Endodermal cell (in vitro differentiated cells): ENCODE results near the gene SSTR1. TPM values are rescaled to one million over a fixed set of nuclear protein-coding genes. Genes with fewer than 3 reads are reported as not detected.

Source experiments
- DNase-seq: peaks from one replicate; pipeline ENCODE4 v3.0.0-alpha.2; 2017
- H3K27ac ChIP-seq: 2 replicates; pipeline ENCODE4 v1.5.1; 2013; ENCODE audit warnings: mild to moderate bottlenecking, low read depth, low read length, moderate library complexity
- H3K27me3 ChIP-seq: 2 replicates; pipeline ENCODE4 v1.6.1; 2013; ENCODE audit warnings: mild to moderate bottlenecking, low read length, moderate library complexity; ENCODE audit not compliant: insufficient read depth, control insufficient read depth, poor library complexity, severe bottlenecking
- H3K36me3 ChIP-seq: 2 replicates; pipeline ENCODE4 v1.7.0; 2013; ENCODE audit warnings: mild to moderate bottlenecking, low read length, moderate library complexity; ENCODE audit not compliant: control insufficient read depth, insufficient read depth
- H3K4me1 ChIP-seq: one replicate; pipeline ENCODE4 v1.7.0; 2013; ENCODE audit warnings: low read length; ENCODE audit not compliant: control insufficient read depth, insufficient read depth
- H3K4me3 ChIP-seq: 2 replicates; pipeline ENCODE4 v1.5.1; 2013; ENCODE audit warnings: mild to moderate bottlenecking, low read length, moderate library complexity
- H3K9ac ChIP-seq: 2 replicates; pipeline ENCODE4 v1.6.1; 2013; ENCODE audit warnings: mild to moderate bottlenecking, low read length, moderate library complexity; ENCODE audit not compliant: poor library complexity, severe bottlenecking; ENCODE audit errors: extremely low read depth
- H3K9me3 ChIP-seq: 2 replicates; pipeline ENCODE4 v1.6.1; 2013; ENCODE audit warnings: mild to moderate bottlenecking, low read length, moderate library complexity; ENCODE audit not compliant: control insufficient read depth
- H3K27ac Mint-ChIP-seq: 2 replicates; pipeline ENCODE4 v1.8.0; 2020; ENCODE audit warnings: mixed read lengths
- H3K27me3 Mint-ChIP-seq: 2 replicates; pipeline ENCODE4 v1.8.0; 2021; ENCODE audit warnings: mild to moderate bottlenecking, mixed read lengths; ENCODE audit not compliant: insufficient read depth
- H3K36me3 Mint-ChIP-seq: 2 replicates; pipeline ENCODE4 v1.8.0; 2020; ENCODE audit warnings: low read depth, mixed read lengths
- H3K4me1 Mint-ChIP-seq: 2 replicates; pipeline ENCODE4 v1.8.0; 2020; ENCODE audit warnings: mixed read lengths
- H3K4me3 Mint-ChIP-seq: 2 replicates; pipeline ENCODE4 v1.8.0; 2020; ENCODE audit warnings: mild to moderate bottlenecking, moderate library complexity, mixed read lengths
- H3K9me3 Mint-ChIP-seq: 2 replicates; pipeline ENCODE4 v1.8.0; 2020; ENCODE audit warnings: mild to moderate bottlenecking, mixed read lengths
- WGBS, 2 experiments: methylation state at CpG; one replicate each; pipeline versions ENCODE4 v1.1.5 to v1.1.7; 2013; ENCODE audit warnings: missing lambda C conversion rate in 2 of 2, mixed read lengths in 1 of 2; ENCODE audit not compliant: insufficient coverage in 1 of 2, insufficient read length in 1 of 2; 5-methylcytosine and 5-hydroxymethylcytosine counted together
- total RNA-seq, 2 donors: library from RNA; stranded (reverse); fragmentation: NEBNext Ultra II Directional in 1 of 2; extraction: Animal tissue kit (Norgen Biotek cat#: 25700) in 1 of 2; gene quantifications; 2 replicates in 1 of 2; 3 replicates in 1 of 2; pipeline ENCODE4 v1.2.1, GENCODE V29; 2021
- TF ChIP-seq, protein P1 (sequence below): fragments of 200-600 bp; sonication (generic); conservative IDR thresholded peaks from 2 replicates; pipeline ENCODE4 v1.5.0; 2021; ENCODE audit warnings: antibody characterized with exemption, mild to moderate bottlenecking

The SSTR1 gene
- total RNA-seq, 2 donors from 2014 or later = 0.69 to 1.2 TPM

DNA sequence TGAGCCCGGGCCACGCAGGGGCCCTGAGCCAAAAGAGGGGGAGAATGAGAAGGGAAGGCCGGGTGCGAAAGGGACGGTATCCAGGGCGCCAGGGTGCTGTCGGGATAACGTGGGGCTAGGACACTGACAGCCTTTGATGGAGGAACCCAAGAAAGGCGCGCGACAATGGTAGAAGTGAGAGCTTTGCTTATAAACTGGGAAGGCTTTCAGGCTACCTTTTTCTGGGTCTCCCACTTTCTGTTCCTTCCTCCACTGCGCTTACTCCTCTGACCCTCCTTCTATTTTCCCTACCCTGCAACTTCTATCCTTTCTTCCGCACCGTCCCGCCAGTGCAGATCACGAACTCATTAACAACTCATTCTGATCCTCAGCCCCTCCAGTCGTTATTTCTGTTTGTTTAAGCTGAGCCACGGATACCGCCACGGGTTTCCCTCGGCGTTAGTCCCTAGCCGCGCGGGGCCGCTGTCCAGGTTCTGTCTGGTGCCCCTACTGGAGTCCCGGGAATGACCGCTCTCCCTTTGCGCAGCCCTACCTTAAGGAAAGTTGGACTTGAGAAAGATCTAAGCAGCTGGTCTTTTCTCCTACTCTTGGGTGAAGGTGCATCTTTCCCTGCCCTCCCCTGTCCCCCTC lies 3.0 kb downstream of the SSTR1 start:
- peaks cover 85% of the 10 kb centered on the region for H3K27me3 ChIP-seq
- WGBS, 2 experiments = 3 to 7% methylated on average over 18 to 28 of the region's 29 CpGs

GRCh38 chr14:38211255-38211735 lies 3.6 kb downstream of the SSTR1 start:
- TF ChIP-seq, protein P1, sequence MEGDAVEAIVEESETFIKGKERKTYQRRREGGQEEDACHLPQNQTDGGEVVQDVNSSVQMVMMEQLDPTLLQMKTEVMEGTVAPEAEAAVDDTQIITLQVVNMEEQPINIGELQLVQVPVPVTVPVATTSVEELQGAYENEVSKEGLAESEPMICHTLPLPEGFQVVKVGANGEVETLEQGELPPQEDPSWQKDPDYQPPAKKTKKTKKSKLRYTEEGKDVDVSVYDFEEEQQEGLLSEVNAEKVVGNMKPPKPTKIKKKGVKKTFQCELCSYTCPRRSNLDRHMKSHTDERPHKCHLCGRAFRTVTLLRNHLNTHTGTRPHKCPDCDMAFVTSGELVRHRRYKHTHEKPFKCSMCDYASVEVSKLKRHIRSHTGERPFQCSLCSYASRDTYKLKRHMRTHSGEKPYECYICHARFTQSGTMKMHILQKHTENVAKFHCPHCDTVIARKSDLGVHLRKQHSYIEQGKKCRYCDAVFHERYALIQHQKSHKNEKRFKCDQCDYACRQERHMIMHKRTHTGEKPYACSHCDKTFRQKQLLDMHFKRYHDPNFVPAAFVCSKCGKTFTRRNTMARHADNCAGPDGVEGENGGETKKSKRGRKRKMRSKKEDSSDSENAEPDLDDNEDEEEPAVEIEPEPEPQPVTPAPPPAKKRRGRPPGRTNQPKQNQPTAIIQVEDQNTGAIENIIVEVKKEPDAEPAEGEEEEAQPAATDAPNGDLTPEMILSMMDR = no peak
- Mint-ChIP-seq H3K9me3 (peaks cover 7% of the 10 kb centered on the region), H3K4me1 (peaks cover 29% of the 10 kb centered on the region), H3K36me3 (no peaks in the 10 kb centered on the region), H3K27me3 (peaks cover 88% of the 10 kb centered on the region), H3K4me3 (peak overlapping the region; percentile 66), H3K27ac (no peak overlapping the region)
- Histone ChIP-seq H3K9ac (no peak overlapping the region), H3K4me1 (no peaks in the 10 kb centered on the region), H3K36me3 (no peaks in the 10 kb centered on the region), H3K4me3 (peak overlapping the region; percentile 83), H3K27ac (no peak overlapping the region), H3K27me3 (peaks cover 80% of the 10 kb centered on the region), H3K9me3 (peaks cover 7% of the 10 kb centered on the region)
- 4 to 9% methylated on average over 17 to 34 of the region's 34 CpGs for WGBS, 2 experiments
- DNase-seq = peak; percentile 69

More for the DNA sequence above, 3.0 kb downstream of the SSTR1 start:
- Histone ChIP-seq H3K36me3 (no peaks in the 10 kb centered on the region), H3K9me3 (peaks cover 12% of the 10 kb centered on the region), H3K27ac (no peak overlapping the region), H3K4me3 (peak overlapping the region; percentile 83), H3K9ac (no peak overlapping the region), H3K4me1 (no peaks in the 10 kb centered on the region)
- H3K4me1 Mint-ChIP-seq = peaks cover 29% of the 10 kb centered on the region
- TF ChIP-seq, protein P1 = peak; percentile 64
- DNase-seq = peak; percentile 78
- H3K27me3 Mint-ChIP-seq = peaks cover 89% of the 10 kb centered on the region
- H3K27ac Mint-ChIP-seq = no peak overlapping the region
- H3K4me3 Mint-ChIP-seq = peak overlapping the region; percentile 66
- peaks cover 12% of the 10 kb centered on the region for H3K9me3 Mint-ChIP-seq
- peaks cover 3% of the 10 kb centered on the region for H3K36me3 Mint-ChIP-seq

GRCh38 chr14:38212111-38212510 lies 4.4 kb downstream of the SSTR1 start:
- TF ChIP-seq, protein P1 = no peak
- Histone ChIP-seq H3K27ac (no peak overlapping the region), H3K4me3 (no peak overlapping the region), H3K27me3 (peaks cover 77% of the 10 kb centered on the region), H3K36me3 (no peaks in the 10 kb centered on the region), H3K9me3 (no peaks in the 10 kb centered on the region), H3K9ac (no peak overlapping the region), H3K4me1 (no peaks in the 10 kb centered on the region)
- no peak overlapping the region for H3K4me3 Mint-ChIP-seq
- DNase-seq = no peak
- peaks cover 88% of the 10 kb centered on the region for H3K27me3 Mint-ChIP-seq
- no peak overlapping the region for H3K27ac Mint-ChIP-seq
- H3K4me1 Mint-ChIP-seq = peaks cover 29% of the 10 kb centered on the region
- no peaks in the 10 kb centered on the region for H3K36me3 Mint-ChIP-seq
- peaks cover 4% of the 10 kb centered on the region for H3K9me3 Mint-ChIP-seq
